T-helper 1 cell treated with Interleukin-12 subunit alpha and Interleukin-12 subunit beta and Interleukin-4 antibody, amounts not matched to agents 30 μg/mL and 1 μg/mL, for 36 hours (primary cell): ENCODE measurements around the gene ERAL1.
A peak's percentile ranks its signal among the peaks of the same experiment; 100 is the strongest.
"Not testable (repeated sequence)": the region's sequence is repeated elsewhere in the genome, so short reads cannot be mapped to it uniquely, and the experiment has no call there.

ENCODE experiments used
- H3K27ac Mint-ChIP-seq: one replicate; pipeline ENCODE4 v1.8.0; 2021; ENCODE audit warnings: mild to moderate bottlenecking, mixed read lengths
- H3K27me3 Mint-ChIP-seq: one replicate; pipeline ENCODE4 v1.8.0; 2021; ENCODE audit warnings: low read depth, mixed read lengths
- H3K36me3 Mint-ChIP-seq: one replicate; pipeline ENCODE4 v1.8.0; 2021; ENCODE audit warnings: low read depth, mixed read lengths
- H3K4me1 Mint-ChIP-seq: one replicate; pipeline ENCODE4 v1.8.0; 2021; ENCODE audit warnings: low read depth, mixed read lengths
- H3K4me3 Mint-ChIP-seq: one replicate; pipeline ENCODE4 v1.8.0; 2021; ENCODE audit warnings: mild to moderate bottlenecking, moderate library complexity, mixed read lengths
- H3K9me3 Mint-ChIP-seq: one replicate; pipeline ENCODE4 v1.8.0; 2021; ENCODE audit warnings: mixed read lengths

ERAL1 gene

DNA sequence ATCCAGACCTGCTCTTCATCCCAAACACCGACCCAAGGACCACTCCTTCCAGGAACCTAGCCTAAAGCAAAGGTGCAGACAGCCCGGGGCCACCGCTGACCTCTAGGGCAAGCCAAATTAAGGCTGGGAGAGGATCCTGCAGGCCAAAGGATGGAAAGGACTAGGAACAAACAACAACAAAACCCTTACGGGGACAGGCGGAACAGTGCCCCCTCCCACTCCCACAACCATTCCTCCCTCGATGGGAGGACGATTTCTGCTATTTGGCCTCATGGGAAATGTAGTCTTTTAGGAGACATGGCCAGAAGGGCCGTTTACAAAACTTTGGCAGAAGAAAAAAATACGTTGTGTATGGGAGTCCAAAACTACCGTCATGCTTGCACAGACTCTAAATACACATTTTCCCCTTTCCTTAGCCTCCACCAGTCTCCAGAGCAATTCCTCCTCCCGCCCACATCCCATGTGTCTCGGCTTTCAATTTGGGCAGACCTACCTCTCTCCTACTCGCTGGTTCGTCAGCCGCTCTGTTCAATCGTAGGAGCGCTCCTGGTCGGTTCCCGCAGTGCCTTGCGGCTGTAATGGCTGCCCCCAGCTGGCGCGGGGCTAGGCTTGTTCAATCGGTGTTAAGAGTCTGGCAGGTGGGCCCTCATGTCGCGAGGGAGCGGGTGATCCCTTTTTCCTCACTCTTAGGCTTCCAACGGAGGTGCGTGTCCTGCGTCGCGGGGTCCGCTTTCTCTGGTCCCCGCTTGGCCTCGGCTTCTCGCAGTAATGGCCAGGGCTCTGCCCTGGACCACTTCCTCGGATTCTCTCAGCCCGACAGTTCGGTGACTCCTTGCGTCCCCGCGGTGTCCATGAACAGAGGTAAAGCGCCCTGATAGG, at the start of gene ERAL1:
ERAL1 (plus strand) TSS at position 560 of the 879 bp plus-strand sequence; CDS start at position 579, 19 bp downstream.
- Mint-ChIP-seq H3K4me3 (peak within 1 kb of the TSS; percentile 92), H3K36me3 (peaks cover 16% of the 10 kb centered on the region), H3K27me3 (no peaks in the 10 kb centered on the region), H3K27ac (peak within 1 kb of the TSS; percentile 86), H3K9me3 (no peaks in the 10 kb centered on the region), H3K4me1 (peaks cover 13% of the 10 kb centered on the region)

GRCh38 chr17:28807925-28808634, 46.7 kb upstream of the ERAL1 start:
- no peak overlapping the region for H3K4me3 Mint-ChIP-seq
- peaks cover 5% of the 10 kb centered on the region for H3K36me3 Mint-ChIP-seq
- H3K9me3 Mint-ChIP-seq = no peaks in the 10 kb centered on the region
- H3K4me1 Mint-ChIP-seq = peaks cover 21% of the 10 kb centered on the region
- H3K27me3 Mint-ChIP-seq = no peaks in the 10 kb centered on the region
- H3K27ac Mint-ChIP-seq = peak overlapping the region; percentile 21

GRCh38 chr17:28810437-28810836, 44.4 kb upstream of the ERAL1 start:
- Mint-ChIP-seq H3K27ac (no peak overlapping the region), H3K4me3 (no peak overlapping the region), H3K9me3 (no peaks in the 10 kb centered on the region), H3K36me3 (peaks cover 3% of the 10 kb centered on the region), H3K4me1 (peaks cover 23% of the 10 kb centered on the region), H3K27me3 (no peaks in the 10 kb centered on the region)

DNA sequence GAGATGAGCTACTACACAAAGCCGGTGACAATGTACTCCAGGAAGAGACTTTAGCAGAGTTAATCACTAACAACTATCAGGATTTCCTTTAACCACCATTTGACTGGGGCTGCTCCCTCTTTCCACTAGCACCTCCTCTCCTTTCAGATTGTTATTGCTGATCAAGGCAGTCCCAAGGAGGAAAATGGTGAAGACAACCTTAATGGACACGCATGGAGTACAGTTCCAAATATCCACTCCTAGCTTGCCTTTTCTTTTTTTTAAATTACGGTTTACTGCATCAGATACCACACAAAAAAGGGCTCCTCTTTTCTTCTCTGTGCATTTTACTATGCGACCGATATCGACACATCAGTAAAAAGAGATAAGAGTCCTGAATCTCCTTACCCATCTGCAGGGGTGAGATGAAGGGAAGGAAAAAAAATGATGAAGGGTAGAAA, 43.1 kb upstream of the ERAL1 start:
- peak overlapping the region; percentile 85 for H3K4me3 Mint-ChIP-seq
- H3K36me3 Mint-ChIP-seq = no peaks in the 10 kb centered on the region
- peak overlapping the region; percentile 79 for H3K27ac Mint-ChIP-seq
- no peaks in the 10 kb centered on the region for H3K27me3 Mint-ChIP-seq
- H3K4me1 Mint-ChIP-seq = peaks cover 27% of the 10 kb centered on the region
- H3K9me3 Mint-ChIP-seq = no peaks in the 10 kb centered on the region

GRCh38 chr17:28812091-28812747, 42.6 kb upstream of the ERAL1 start:
- Mint-ChIP-seq H3K4me1 (peaks cover 29% of the 10 kb centered on the region), H3K4me3 (peak overlapping the region; percentile 85), H3K27me3 (no peaks in the 10 kb centered on the region)

GRCh38 chr17:28812748-28813377, 42.0 kb upstream of the ERAL1 start:
- H3K36me3 Mint-ChIP-seq = no peaks in the 10 kb centered on the region
- H3K4me1 Mint-ChIP-seq = peaks cover 25% of the 10 kb centered on the region
- H3K27me3 Mint-ChIP-seq = no peaks in the 10 kb centered on the region

More at GRCh38 chr17:28812091-28812747, 42.6 kb upstream of the ERAL1 start:
- no peaks in the 10 kb centered on the region for H3K9me3 Mint-ChIP-seq
- H3K27ac Mint-ChIP-seq = peak overlapping the region; percentile 89
- no peaks in the 10 kb centered on the region for H3K36me3 Mint-ChIP-seq

DNA sequence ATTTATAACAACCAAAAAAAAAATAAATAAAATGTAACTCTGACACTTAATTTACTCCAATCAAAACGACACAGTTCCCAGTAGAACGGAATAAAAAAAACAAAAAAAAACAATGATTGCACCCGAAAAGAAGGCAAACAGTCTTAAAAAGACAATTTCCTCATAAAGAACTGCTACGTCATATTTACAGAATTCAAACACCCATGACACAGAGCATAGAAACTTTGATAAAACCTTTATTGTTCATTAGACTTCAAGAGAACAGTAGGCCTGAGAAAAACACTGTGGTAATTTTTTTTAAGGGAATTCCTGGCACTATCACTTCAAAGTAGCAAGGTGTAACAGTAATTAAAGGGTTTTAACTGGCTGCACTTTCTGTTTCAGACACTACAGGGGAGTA, 38.3 kb upstream of the ERAL1 start:
- no peak overlapping the region for H3K4me3 Mint-ChIP-seq
- no peaks in the 10 kb centered on the region for H3K27me3 Mint-ChIP-seq
- H3K9me3 Mint-ChIP-seq = no peaks in the 10 kb centered on the region
- H3K27ac Mint-ChIP-seq = no peak overlapping the region
- peaks cover 1% of the 10 kb centered on the region for H3K36me3 Mint-ChIP-seq
- peaks cover 14% of the 10 kb centered on the region for H3K4me1 Mint-ChIP-seq

More at GRCh38 chr17:28812748-28813377, 42.0 kb upstream of the ERAL1 start:
- H3K4me3 Mint-ChIP-seq = peak overlapping the region; percentile 83
- H3K9me3 Mint-ChIP-seq = no peaks in the 10 kb centered on the region
- H3K27ac Mint-ChIP-seq = peak overlapping the region; percentile 89

DNA sequence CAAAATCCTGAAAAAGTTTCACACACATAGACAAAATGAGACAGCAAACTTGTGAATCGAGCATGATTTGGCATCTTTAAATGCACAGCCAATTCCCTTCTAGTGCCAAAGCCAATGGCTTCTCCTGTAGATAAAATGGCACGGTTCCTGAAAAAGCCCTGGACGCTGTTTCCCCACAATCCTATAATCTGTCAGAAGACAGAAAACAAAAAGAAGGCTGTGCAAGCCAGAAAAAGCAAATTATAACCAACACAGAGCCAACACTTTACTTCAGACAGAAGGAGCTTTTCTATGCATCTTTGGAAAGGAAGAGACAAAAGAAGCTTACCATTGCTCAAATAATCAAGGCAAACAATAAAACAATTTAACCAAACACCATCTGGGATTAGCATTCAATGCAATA, 36.0 kb upstream of the ERAL1 start:
- peaks cover 1% of the 10 kb centered on the region for H3K36me3 Mint-ChIP-seq
- no peak overlapping the region for H3K27ac Mint-ChIP-seq
- no peak overlapping the region for H3K4me3 Mint-ChIP-seq

GRCh38 chr17:28819582-28819981, 35.2 kb upstream of the ERAL1 start:
- peaks cover 1% of the 10 kb centered on the region for H3K36me3 Mint-ChIP-seq
- no peak overlapping the region for H3K27ac Mint-ChIP-seq
- H3K27me3 Mint-ChIP-seq = no peaks in the 10 kb centered on the region
- peaks cover 11% of the 10 kb centered on the region for H3K4me1 Mint-ChIP-seq
- H3K4me3 Mint-ChIP-seq = no peak overlapping the region
- no peaks in the 10 kb centered on the region for H3K9me3 Mint-ChIP-seq

More for the DNA sequence above, 36.0 kb upstream of the ERAL1 start:
- Mint-ChIP-seq H3K4me1 (peaks cover 11% of the 10 kb centered on the region), H3K27me3 (no peaks in the 10 kb centered on the region), H3K9me3 (no peaks in the 10 kb centered on the region)

GRCh38 chr17:28827672-28828071, 27.1 kb upstream of the ERAL1 start:
- Mint-ChIP-seq H3K4me1 (peaks cover 8% of the 10 kb centered on the region), H3K27ac (no peak overlapping the region), H3K4me3 (no peak overlapping the region), H3K36me3 (peaks cover 9% of the 10 kb centered on the region), H3K9me3 (no peaks in the 10 kb centered on the region), H3K27me3 (no peaks in the 10 kb centered on the region)

- Mint-ChIP-seq H3K4me1 (peaks cover 7% of the 10 kb centered on the region), H3K27me3 (no peaks in the 10 kb centered on the region), H3K27ac (no peak overlapping the region), H3K4me3 (no peak overlapping the region), H3K36me3 (peaks cover 9% of the 10 kb centered on the region), H3K9me3 (no peaks in the 10 kb centered on the region)
These were observed 26.3 kb upstream of the ERAL1 start for GRCh38 chr17:28828294-28829040.

GRCh38 chr17:28834420-28834819, 20.4 kb upstream of the ERAL1 start:
- no peak overlapping the region for H3K27ac Mint-ChIP-seq
- no peak overlapping the region for H3K4me3 Mint-ChIP-seq
- peaks cover 16% of the 10 kb centered on the region for H3K36me3 Mint-ChIP-seq
- H3K27me3 Mint-ChIP-seq = no peaks in the 10 kb centered on the region
- H3K9me3 Mint-ChIP-seq = no peaks in the 10 kb centered on the region
- peaks cover 10% of the 10 kb centered on the region for H3K4me1 Mint-ChIP-seq

DNA sequence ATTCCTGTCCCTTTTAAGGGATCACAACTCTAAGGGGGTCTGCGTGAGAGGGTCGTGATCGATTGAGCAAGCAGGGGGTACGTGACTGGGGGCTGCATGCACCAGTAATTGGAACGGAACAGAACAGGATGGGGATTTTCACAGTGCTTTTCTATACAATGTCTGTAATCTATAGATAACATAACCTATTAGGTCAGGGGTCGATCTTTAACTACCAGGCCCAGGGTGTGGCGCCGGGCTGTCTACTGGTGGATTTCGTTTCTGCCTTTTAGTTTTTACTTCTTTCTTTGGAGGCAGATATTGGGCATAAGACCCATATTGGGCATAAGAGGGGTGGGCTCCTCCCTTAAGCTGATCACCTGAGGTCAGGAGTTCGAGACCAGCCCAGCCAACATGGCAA, 18.3 kb upstream of the ERAL1 start:
- not testable (repeated sequence) for H3K27me3 Mint-ChIP-seq, H3K4me3 Mint-ChIP-seq

More for the DNA sequence above, 18.3 kb upstream of the ERAL1 start:
- H3K9me3 Mint-ChIP-seq, H3K27ac Mint-ChIP-seq: not testable (repeated sequence)
- Mint-ChIP-seq H3K36me3 (peaks cover 16% of the 10 kb centered on the region), H3K4me1 (peaks cover 17% of the 10 kb centered on the region)
